Naive thymus-derived CD8-positive, alpha-beta T cell (primary cell): Measurements from ENCODE around the gene SERINC4. TPM values are rescaled to one million over a fixed set of nuclear protein-coding genes. Genes with fewer than 3 reads are reported as not detected.
A peak's percentile ranks its signal among the peaks of the same experiment; 100 is the strongest.
"Not testable (repeated sequence)": the region's sequence is repeated elsewhere in the genome, so short reads cannot be mapped to it uniquely, and the experiment has no call there.

Source experiments
- ATAC-seq, 2 donors: fragments of 150-1000 bp; cut with Tn5 transposase in 1 of 2; sonication (Bioruptor Pico), chemical (Tn5 transposase) in 1 of 2; 1 replicate in 1 of 2; 2 replicates in 1 of 2; pipeline ENCODE4 v1.10.0; 2021; ENCODE audit warnings: mild to moderate bottlenecking in 2 of 2, moderate library complexity in 2 of 2
- POLR2A ChIA-PET: fragments of 350-600 bp; sonication (Branson Sonifier 250); formaldehyde crosslinking; loops from one replicate; lab custom pipeline; 2021; ENCODE audit warnings: antibody characterized with exemption; lab: Charles Lee
- DNase-seq, 10 donors: peaks; one replicate each; pipeline versions ENCODE4 v3.0.0 to v3.0.0-alpha.2; 2020 to 2022
- H3K27ac Mint-ChIP-seq, 10 donors: one replicate each; pipeline ENCODE4 v1.8.0; 2020 to 2022; ENCODE audit warnings: mild to moderate bottlenecking in 10 of 10, mixed read lengths in 10 of 10, moderate library complexity in 4 of 10, inconsistent platforms in 1 of 10
- H3K27me3 Mint-ChIP-seq, 5 donors: one replicate each; pipeline ENCODE4 v1.8.0; 2021 to 2022; ENCODE audit warnings: mixed read lengths in 5 of 5
- H3K36me3 Mint-ChIP-seq, 3 donors: one replicate each; pipeline ENCODE4 v1.8.0; 2020 to 2022; ENCODE audit warnings: mixed read lengths in 3 of 3, mild to moderate bottlenecking in 2 of 3, inconsistent platforms in 1 of 3
- H3K4me1 Mint-ChIP-seq, 4 donors: one replicate each; pipeline ENCODE4 v1.8.0; 2021 to 2022; ENCODE audit warnings: mixed read lengths in 4 of 4
- H3K4me3 Mint-ChIP-seq, 10 donors: one replicate each; pipeline ENCODE4 v1.8.0; 2020 to 2022; ENCODE audit warnings: mild to moderate bottlenecking in 10 of 10, mixed read lengths in 10 of 10, moderate library complexity in 6 of 10, inconsistent platforms in 1 of 10
- H3K9me3 Mint-ChIP-seq, 9 donors: one replicate each; pipeline ENCODE4 v1.8.0; 2020 to 2022; ENCODE audit warnings: mixed read lengths in 9 of 9, mild to moderate bottlenecking in 3 of 9, inconsistent platforms in 1 of 9, moderate library complexity in 1 of 9
- microRNA-seq: library from miRNA; unstranded; fragments of <30 nt; microRNA quantifications from one replicate; pipeline ENCODE4 v1.2.0, GENCODE V29; 2022; ENCODE audit warnings: borderline microRNAs expressed
- polyA plus RNA-seq, 3 donors: library from polyadenylated mRNA; unstranded; fragments of 300-500 nt; fragmentation: Illumina TruSeq; gene quantifications; one replicate each; pipeline ENCODE4 v1.2.3, GENCODE V29; 2021
- total RNA-seq, 8 experiments: library from RNA in 2 of 8; stranded (reverse) in 2 of 8; gene quantifications; one replicate each; pipeline ENCODE4 v1.2.3 and lab custom pipeline; 2021 to 2026

SERINC4 gene
- total and polyA plus RNA-seq, 5 experiments from 2014 or later = 0.23 to 4.2 (median 2.1) TPM

- not testable (repeated sequence) for H3K36me3 Mint-ChIP-seq, H3K9me3 Mint-ChIP-seq, H3K27me3 Mint-ChIP-seq
- DNase-seq (peak; percentile 74 to 92 (median 83)), ATAC-seq (peak; percentile 72 to 79)
- H3K27ac Mint-ChIP-seq = peak within 1 kb of the TSS; percentile 88 to 99 (median 97)
- H3K4me3 Mint-ChIP-seq = peak within 1 kb of the TSS; percentile 92 to 98 (median 94)
- peaks cover 15 to 56% (median 38%) of the 10 kb centered on the region in 4 donors for H3K4me1 Mint-ChIP-seq
- POLR2A ChIA-PET = interaction anchor here (0.8 to 1.2 kb wide), 6 partner anchors 24 to 236 kb away, joined by 3 to 5 read pairs (median 3); partner anchors contain the start of genes HYPK, MFAP1 and SERINC4
Observed at GRCh38 chr15:43746245-43746902, 53.6 kb downstream of the SERINC4 start, which contains the start of gene PDIA3. Gene PDIA3, plus strand, starts transcription at chr15:43746438. Its CDS starts 102 bp downstream, at chr15:43746540.

Small RNAs within 50 kb of the gene (microRNA-seq; reads per million reads assigned to microRNA genes)
- not detected for gene MIR1282

Other genes starting within 250 kb of the SERINC4 start
- gene PPIP5K1, start 210.0 kb downstream of the SERINC4 start, total RNA-seq = 10 to 100 TPM; 46.9 to 49.8 TPM
- 1 to 10 TPM; 3.3 to 7.0 (median 6.5) TPM for gene PPIP5K1, start 210.0 kb downstream of the SERINC4 start, polyA plus RNA-seq
- not detected for gene CKMT1B, start 206.2 kb downstream of the SERINC4 start, total RNA-seq
- gene CKMT1B, start 206.2 kb downstream of the SERINC4 start, polyA plus RNA-seq = not detected
- 1 to 10 TPM; 4.2 to 5.4 TPM for gene STRC, start 181.4 kb downstream of the SERINC4 start, total RNA-seq
- under 1 TPM in 1 of 3 donors, not detected in 2; 0.08 TPM for gene STRC, start 181.4 kb downstream of the SERINC4 start, polyA plus RNA-seq
- 1 to 10 TPM; 5.8 TPM for gene CATSPER2, start 151.4 kb downstream of the SERINC4 start, total RNA-seq
- 1 to 10 TPM in 2 of 3 donors, under 1 TPM in 1; 0.24 to 1.5 (median 1.3) TPM for gene CATSPER2, start 151.4 kb downstream of the SERINC4 start, polyA plus RNA-seq
- gene CKMT1A, start 106.4 kb downstream of the SERINC4 start, total RNA-seq = not detected
- gene CKMT1A, start 106.4 kb downstream of the SERINC4 start, polyA plus RNA-seq = not detected
- gene PDIA3, start 53.8 kb downstream of the SERINC4 start, total RNA-seq = 100 to 1,000 TPM; 147 to 150 TPM
- 100 to 1,000 TPM; 246 to 310 (median 268) TPM for gene PDIA3, start 53.8 kb downstream of the SERINC4 start, polyA plus RNA-seq
- 1 to 10 TPM; 4.0 to 4.4 TPM for gene ELL3, start 23.3 kb downstream of the SERINC4 start, total RNA-seq
- 1 to 10 TPM in 2 of 3 donors, under 1 TPM in 1; 0.73 to 2.1 (median 1.4) TPM for gene ELL3, start 23.3 kb downstream of the SERINC4 start, polyA plus RNA-seq
- 100 to 1,000 TPM; 549 to 584 TPM for gene SERF2, start 7.9 kb downstream of the SERINC4 start, total RNA-seq
- gene SERF2, start 7.9 kb downstream of the SERINC4 start, polyA plus RNA-seq = 1,000 to 10,000 TPM; 1,905 to 2,412 (median 2,207) TPM
- 10 to 100 TPM; 27.7 to 28.9 TPM for gene HYPK, start 379 bp upstream of the SERINC4 start, total RNA-seq
- gene HYPK, start 379 bp upstream of the SERINC4 start, polyA plus RNA-seq = 10 to 100 TPM in 2 of 3 donors, 1 to 10 TPM in 1; 7.7 to 14.1 (median 13.0) TPM
- gene MFAP1, start 24.5 kb upstream of the SERINC4 start, total RNA-seq = 10 to 100 TPM; 15.8 to 18.7 TPM
- 10 to 100 TPM in 2 of 3 donors, 1 to 10 TPM in 1; 5.2 to 18.0 (median 10.4) TPM for gene MFAP1, start 24.5 kb upstream of the SERINC4 start, polyA plus RNA-seq
- gene WDR76, start 26.8 kb upstream of the SERINC4 start, total RNA-seq = 10 to 100 TPM in 1 of 2 experiments, 1 to 10 TPM in 1; 8.6 to 12.3 TPM
- 1 to 10 TPM; 5.3 to 7.3 (median 5.6) TPM for gene WDR76, start 26.8 kb upstream of the SERINC4 start, polyA plus RNA-seq